Thyroid gland (tissue), 4 donors: Measurements from ENCODE around the gene SPRYD7. TPM values are rescaled to one million over a fixed set of nuclear protein-coding genes. Genes with fewer than 3 reads are reported as not detected.

Source experiments
- DNase-seq, 2 donors: peaks; one replicate each; pipeline ENCODE4 v3.0.0-alpha.2; 2019
- H3K27ac ChIP-seq, 3 donors: fragments of 200-600 bp; sonication (generic); 1 replicate in 2 of 3; 2 replicates in 1 of 3; pipeline ENCODE4 v1.5.1; 2016 to 2019; ENCODE audit warnings: mild to moderate bottlenecking in 1 of 3, moderate library complexity in 1 of 3
- H3K27me3 ChIP-seq: fragments of 200-600 bp; sonication (generic); one replicate; pipeline ENCODE4 v1.5.1; 2019
- H3K36me3 ChIP-seq, 2 donors: fragments of 200-600 bp; sonication (generic); one replicate each; pipeline ENCODE4 v1.5.1; 2016 to 2019
- H3K4me1 ChIP-seq, 2 donors: fragments of 200-600 bp; sonication (generic); one replicate each; pipeline ENCODE4 v1.5.1; 2017 to 2019
- H3K4me3 ChIP-seq, 3 donors: fragments of 200-600 bp; sonication (generic); replicated peaks in 1 of 3; 1 replicate in 2 of 3; 2 replicates in 1 of 3; pipeline ENCODE4 v1.5.1; 2016; ENCODE audit warnings: mild to moderate bottlenecking in 1 of 3
- H3K9me3 ChIP-seq: fragments of 200-600 bp; sonication (generic); one replicate; pipeline ENCODE4 v1.5.1; 2017
- CTCF ChIP-seq, 6 experiments: fragments of 200-600 bp in 3 of 6; fragments of 450-650 bp in 3 of 6; sonication (generic) in 3 of 6; IDR thresholded peaks; one replicate each; pipeline ENCODE4 v1.5.1; 2016 to 2019; ENCODE audit warnings: antibody characterized with exemption in 6 of 6, mild to moderate bottlenecking in 2 of 6, inconsistent platforms in 1 of 6, moderate library complexity in 1 of 6
- POLR2A ChIP-seq, 2 donors: fragments of 450-650 bp; IDR thresholded peaks; one replicate each; pipeline ENCODE4 v1.6.1; 2017; ENCODE audit warnings: antibody characterized with exemption in 2 of 2, mild to moderate bottlenecking in 2 of 2, moderate library complexity in 1 of 2
- WGBS, 2 donors: methylation state at CpG; one replicate each; pipeline ENCODE4 v1.1.5; 2017; 5-methylcytosine and 5-hydroxymethylcytosine counted together
- intact Hi-C: fragments of 100-400 bp; cut with DNase I; formaldehyde crosslinking; loops from one replicate; pipeline ENCODE4 v1.15.1; 2023
- total RNA-seq, 4 donors: library from RNA; depleted of rRNA; stranded (reverse); fragments of >200 nt; gene quantifications; one replicate each; pipeline ENCODE4 v1.2.3, GENCODE V29; 2016

The SPRYD7 gene
- total RNA-seq, 4 donors from 2014 or later, result 5.1 to 8.2 (median 5.9) TPM

DNA sequence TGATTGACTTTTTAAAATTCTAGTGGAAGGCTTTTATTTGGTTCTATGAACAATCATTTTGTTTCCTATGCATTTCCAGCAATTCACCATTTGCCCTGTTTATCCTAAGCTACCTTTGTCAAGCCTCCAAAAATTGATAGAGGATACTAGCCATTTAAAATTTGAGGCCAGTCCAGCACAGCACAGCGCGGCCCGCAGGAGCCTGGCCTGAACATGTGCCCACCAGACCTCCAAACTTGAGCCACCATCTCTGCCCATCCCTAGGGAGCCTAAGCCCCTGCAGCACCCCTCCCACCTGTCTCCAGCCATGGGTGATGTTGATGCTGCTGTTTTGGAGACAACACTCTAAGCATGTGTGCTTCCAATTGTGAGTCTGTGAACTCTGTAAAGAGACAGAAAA lies 57.5 kb downstream of the SPRYD7 start:
- Histone ChIP-seq H3K27ac (no peak overlapping the region), H3K27me3 (no peaks in the 10 kb centered on the region), H3K4me1 (no peaks in the 10 kb centered on the region), H3K36me3 (no peaks in the 10 kb centered on the region), H3K9me3 (no peaks in the 10 kb centered on the region), H3K4me3 (no peak overlapping the region)
- no peak for DNase-seq
- 92 to 97% methylated on average over 3 of the region's 3 CpGs for WGBS, 2 donors
- no peak for TF ChIP-seq CTCF (IDR thresholded peaks at IDR 0.05)
- TF ChIP-seq POLR2A (IDR thresholded peaks at IDR 0.05), result no peak
- intact Hi-C loops, result no loop called here

- H3K36me3 ChIP-seq, result no peaks in the 10 kb centered on the region
- H3K27me3 ChIP-seq, result no peaks in the 10 kb centered on the region
- H3K4me3 ChIP-seq, result no peak overlapping the region
- H3K4me1 ChIP-seq, result no peaks in the 10 kb centered on the region
- no peak for DNase-seq
- WGBS, 2 donors, result 56 to 83% methylated on average over 3 of the region's 3 CpGs
- no peak for TF ChIP-seq POLR2A (IDR thresholded peaks at IDR 0.05)
- TF ChIP-seq CTCF (IDR thresholded peaks at IDR 0.05), result no peak
- no peak overlapping the region for H3K27ac ChIP-seq
- no peaks in the 10 kb centered on the region for H3K9me3 ChIP-seq
- intact Hi-C loops, result no loop called here
Measured at GRCh38 chr13:49877629-49878218, 58.4 kb downstream of the SPRYD7 start.

- no peak overlapping the region for H3K27ac ChIP-seq
- H3K9me3 ChIP-seq, result no peaks in the 10 kb centered on the region
- intact Hi-C loops, result no loop called here
- TF ChIP-seq POLR2A (IDR thresholded peaks at IDR 0.05) (no peak), CTCF (IDR thresholded peaks at IDR 0.05) (no peak)
- no peaks in the 10 kb centered on the region for H3K4me1 ChIP-seq
- H3K4me3 ChIP-seq, result no peak overlapping the region
- DNase-seq, result no peak
- H3K36me3 ChIP-seq, result no peaks in the 10 kb centered on the region
- WGBS, 2 donors, result 95 to 97% methylated on average over 3 of the region's 3 CpGs
- no peaks in the 10 kb centered on the region for H3K27me3 ChIP-seq
Measured at GRCh38 chr13:49874430-49874829, 61.7 kb downstream of the SPRYD7 start.

DNA sequence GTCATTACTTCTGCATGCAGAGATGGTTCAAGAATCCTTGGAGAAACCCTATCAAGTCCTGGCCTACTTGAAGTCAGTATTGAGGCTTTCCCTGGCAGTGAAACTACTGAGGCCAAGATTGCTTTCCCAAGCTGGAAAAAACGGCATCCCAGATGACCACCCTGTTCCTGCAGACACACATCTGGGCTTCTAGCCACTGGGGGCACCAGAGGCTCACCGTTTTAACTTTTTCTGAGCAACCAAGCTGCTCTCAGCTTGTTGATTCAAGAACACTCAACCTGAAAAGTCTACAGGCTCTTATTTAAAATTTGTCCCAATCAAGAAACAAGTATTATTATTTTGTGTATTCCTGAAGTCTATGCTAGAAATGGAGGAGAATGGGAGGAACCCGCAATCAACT lies 66.6 kb downstream of the SPRYD7 start:
- no peaks in the 10 kb centered on the region for H3K9me3 ChIP-seq
- intact Hi-C loops, result no loop called here
- no peaks in the 10 kb centered on the region for H3K27me3 ChIP-seq
- 36 to 37% methylated on average over 3 of the region's 3 CpGs for WGBS, 2 donors
- no peaks in the 10 kb centered on the region for H3K36me3 ChIP-seq
- H3K4me3 ChIP-seq, result no peak overlapping the region
- DNase-seq, result peak; percentile 49 to 55
- peak in 3 of 6 experiments; percentile 47 to 57 (median 48) for TF ChIP-seq CTCF (IDR thresholded peaks at IDR 0.05)
- no peak for TF ChIP-seq POLR2A (IDR thresholded peaks at IDR 0.05)
- no peaks in the 10 kb centered on the region for H3K4me1 ChIP-seq
- no peak overlapping the region for H3K27ac ChIP-seq

- no peak overlapping the region for H3K27ac ChIP-seq
- intact Hi-C loops, result no loop called here
- WGBS, 2 donors, result 78 to 93% methylated on average over 8 of the region's 8 CpGs
- H3K4me1 ChIP-seq, result no peaks in the 10 kb centered on the region
- no peaks in the 10 kb centered on the region for H3K36me3 ChIP-seq
- H3K9me3 ChIP-seq, result no peaks in the 10 kb centered on the region
- DNase-seq, result no peak
- H3K27me3 ChIP-seq, result no peaks in the 10 kb centered on the region
- H3K4me3 ChIP-seq, result no peak overlapping the region
- TF ChIP-seq POLR2A (IDR thresholded peaks at IDR 0.05), result no peak
- no peak for TF ChIP-seq CTCF (IDR thresholded peaks at IDR 0.05)
Measured at GRCh38 chr13:49867834-49868233, 68.3 kb downstream of the SPRYD7 start.
